Neural crest cell (in vitro differentiated cells): Measurements from ENCODE around the gene AIFM2. TPM values are rescaled to one million over a fixed set of nuclear protein-coding genes. Genes with fewer than 3 reads are reported as not detected.
"Not testable (repeated sequence)": the region's sequence is repeated elsewhere in the genome, so short reads cannot be mapped to it uniquely, and the experiment has no call there.

Experiments
- DNase-seq: peaks from one replicate; pipeline ENCODE4 v3.0.0; 2021; ENCODE audit warnings: low read depth, mixed read lengths, low spot score
- H3K27ac Mint-ChIP-seq: one replicate; pipeline ENCODE4 v1.8.0; 2021; ENCODE audit warnings: mild to moderate bottlenecking, mixed read lengths; ENCODE audit not compliant: unreplicated experiment
- H3K27me3 Mint-ChIP-seq: 2 replicates; pipeline ENCODE4 v1.8.0; 2021; ENCODE audit warnings: low read depth, mild to moderate bottlenecking, mixed read lengths
- H3K36me3 Mint-ChIP-seq: 2 replicates; pipeline ENCODE4 v1.8.0; 2021; ENCODE audit warnings: low read depth, mild to moderate bottlenecking, mixed read lengths
- H3K4me1 Mint-ChIP-seq: 2 replicates; pipeline ENCODE4 v1.8.0; 2021; ENCODE audit warnings: mixed read lengths
- H3K4me3 Mint-ChIP-seq: one replicate; pipeline ENCODE4 v1.8.0; 2021; ENCODE audit warnings: mild to moderate bottlenecking, mixed read lengths
- H3K9me3 Mint-ChIP-seq: 2 replicates; pipeline ENCODE4 v1.8.0; 2021; ENCODE audit warnings: mixed read lengths
- CTCF ChIP-seq: fragments of 200-600 bp; sonication (generic); conservative IDR thresholded peaks from 2 replicates; pipeline ENCODE4 v1.5.0; 2021; ENCODE audit warnings: antibody characterized with exemption, mild to moderate bottlenecking
- total RNA-seq: library from RNA; stranded (reverse); gene quantifications from 2 replicates; pipeline ENCODE4 v1.2.1, GENCODE V29; 2021

Gene AIFM2
- total RNA-seq, 1 donor from 2014 or later, result 2.8 TPM

GRCh38 chr10:70164163-70164562 lies 31.5 kb upstream of the AIFM2 start:
- TF ChIP-seq CTCF, result no peak
- H3K4me3 Mint-ChIP-seq, result no peak overlapping the region
- H3K36me3 Mint-ChIP-seq, result peaks cover 3% of the 10 kb centered on the region
- DNase-seq, result no peak
- no peak overlapping the region for H3K27ac Mint-ChIP-seq
- H3K9me3 Mint-ChIP-seq, result no peaks in the 10 kb centered on the region
- no peaks in the 10 kb centered on the region for H3K27me3 Mint-ChIP-seq
- H3K4me1 Mint-ChIP-seq, result peaks cover 18% of the 10 kb centered on the region

GRCh38 chr10:70163448-70163847 lies 30.8 kb upstream of the AIFM2 start:
- H3K27me3 Mint-ChIP-seq, result no peaks in the 10 kb centered on the region
- H3K4me3 Mint-ChIP-seq, result no peak overlapping the region
- no peak for TF ChIP-seq CTCF
- peaks cover 11% of the 10 kb centered on the region for H3K4me1 Mint-ChIP-seq
- DNase-seq, result no peak
- H3K27ac Mint-ChIP-seq, result no peak overlapping the region
- H3K36me3 Mint-ChIP-seq, result peaks cover 3% of the 10 kb centered on the region
- no peaks in the 10 kb centered on the region for H3K9me3 Mint-ChIP-seq

GRCh38 chr10:70162892-70163201 lies 30.2 kb upstream of the AIFM2 start:
- no peak for DNase-seq
- H3K36me3 Mint-ChIP-seq, result peaks cover 3% of the 10 kb centered on the region
- no peaks in the 10 kb centered on the region for H3K27me3 Mint-ChIP-seq
- H3K9me3 Mint-ChIP-seq, result no peaks in the 10 kb centered on the region
- TF ChIP-seq CTCF, result no peak
- no peak overlapping the region for H3K27ac Mint-ChIP-seq
- peaks cover 11% of the 10 kb centered on the region for H3K4me1 Mint-ChIP-seq
- H3K4me3 Mint-ChIP-seq, result no peak overlapping the region

- H3K27me3 Mint-ChIP-seq, result no peaks in the 10 kb centered on the region
- no peak for TF ChIP-seq CTCF
- H3K4me3 Mint-ChIP-seq, result no peak overlapping the region
- no peaks in the 10 kb centered on the region for H3K9me3 Mint-ChIP-seq
- no peak for DNase-seq
- H3K27ac Mint-ChIP-seq, result peak overlapping the region; percentile 81
- peaks cover 3% of the 10 kb centered on the region for H3K36me3 Mint-ChIP-seq
- peaks cover 11% of the 10 kb centered on the region for H3K4me1 Mint-ChIP-seq
Measured at GRCh38 chr10:70162151-70162891, 29.7 kb upstream of the AIFM2 start.

GRCh38 chr10:70160798-70161197 lies 28.2 kb upstream of the AIFM2 start:
- no peak overlapping the region for H3K4me3 Mint-ChIP-seq
- no peak overlapping the region for H3K27ac Mint-ChIP-seq
- no peaks in the 10 kb centered on the region for H3K27me3 Mint-ChIP-seq
- peaks cover 10% of the 10 kb centered on the region for H3K36me3 Mint-ChIP-seq
- H3K9me3 Mint-ChIP-seq, result no peaks in the 10 kb centered on the region
- TF ChIP-seq CTCF, result no peak
- no peak for DNase-seq
- H3K4me1 Mint-ChIP-seq, result peaks cover 8% of the 10 kb centered on the region

- DNase-seq, H3K4me1 Mint-ChIP-seq, H3K27ac Mint-ChIP-seq, H3K27me3 Mint-ChIP-seq, H3K4me3 Mint-ChIP-seq, H3K36me3 Mint-ChIP-seq, H3K9me3 Mint-ChIP-seq: not testable (repeated sequence)
Measured at GRCh38 chr10:70159366-70159765, 26.7 kb upstream of the AIFM2 start.
